ENCODE results near the gene MS4A1. TPM values are rescaled to one million over a fixed set of nuclear protein-coding genes. Genes with fewer than 3 reads are reported as not detected.

Gene MS4A1
- total RNA-seq, 1 experiment from 2014 or later, result 0.25 TPM

DNA sequence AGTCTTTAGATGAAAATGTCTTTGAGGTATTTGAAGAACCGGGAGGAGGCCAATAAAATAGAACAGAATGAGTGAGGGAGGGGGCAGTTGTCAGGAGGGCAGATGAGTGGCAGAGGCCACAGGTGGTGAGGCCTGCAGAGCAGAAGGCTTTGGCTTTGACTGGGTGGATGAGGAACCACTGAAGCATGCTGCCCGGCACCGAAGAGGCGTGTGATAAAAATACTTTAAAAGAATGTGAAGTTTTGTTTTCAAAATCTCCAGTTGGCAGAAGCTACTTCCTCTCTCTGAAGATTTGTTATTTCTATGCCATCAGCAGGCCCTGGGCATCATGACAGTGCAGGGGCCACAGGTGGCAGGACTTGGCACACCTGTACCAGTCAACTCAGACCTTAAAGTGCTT lies 43.2 kb downstream of the MS4A1 start:
- no peak for ATAC-seq
- BruUV-seq (replicated peaks), result no TSS peak
- intact Hi-C loops (cut with micrococcal nuclease), result no loop called here

DNA sequence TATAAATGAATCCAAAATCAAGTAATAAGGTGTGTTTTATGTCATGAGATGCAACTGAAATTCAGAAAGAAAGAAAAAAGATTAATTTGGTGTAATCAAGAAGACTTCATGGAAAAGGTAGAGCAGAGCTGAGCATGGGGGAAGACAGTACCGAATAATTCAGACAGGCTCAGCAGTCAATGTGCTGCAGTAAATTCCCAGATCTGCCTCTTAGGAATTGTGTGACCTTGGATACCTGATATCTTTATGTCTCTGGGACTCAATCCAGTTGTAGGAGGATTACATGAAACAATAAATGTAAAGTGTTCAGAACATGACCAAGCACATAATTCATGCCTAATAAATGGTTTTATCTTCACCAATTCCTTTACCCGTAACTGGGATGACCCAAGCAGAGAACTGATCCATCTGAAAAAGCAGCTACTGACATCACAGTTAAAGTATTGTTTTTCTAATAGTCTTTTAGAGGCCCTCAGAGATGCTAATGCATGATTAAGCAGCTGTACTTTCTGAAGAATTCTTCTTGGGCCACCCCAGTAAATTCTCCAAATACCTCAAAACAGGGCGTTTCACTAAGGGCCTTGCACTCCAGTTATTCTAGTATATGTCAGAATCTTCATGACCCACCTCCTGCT lies 44.7 kb downstream of the MS4A1 start:
- TF ChIP-seq ZNF274 (IDR thresholded peaks at IDR 0.05; ENCODE audit: low read depth, low read length), result no peak
- no peak for TF ChIP-seq SRF (IDR thresholded peaks at IDR 0.05; ENCODE audit: low read depth)
- TF ChIP-seq CBX3 (IDR thresholded peaks at IDR 0.05; ENCODE audit: low read depth), result no peak
- TF ChIP-seq JUND (IDR thresholded peaks at IDR 0.05), result no peak
- TF ChIP-seq, protein P1, sequence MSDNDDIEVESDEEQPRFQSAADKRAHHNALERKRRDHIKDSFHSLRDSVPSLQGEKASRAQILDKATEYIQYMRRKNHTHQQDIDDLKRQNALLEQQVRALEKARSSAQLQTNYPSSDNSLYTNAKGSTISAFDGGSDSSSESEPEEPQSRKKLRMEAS (IDR thresholded peaks at IDR 0.05), result no peak
- no peak for TF ChIP-seq ZFX (IDR thresholded peaks at IDR 0.05)
- TF ChIP-seq POLR2A (IDR thresholded peaks at IDR 0.05; ENCODE audit: borderline replicate concordance, extremely low read depth, insufficient read depth, insufficient read length), result no peak
- TF ChIP-seq ELF1 (IDR thresholded peaks at IDR 0.05; ENCODE audit: borderline replicate concordance, low read depth), result no peak
- no peak for TF ChIP-seq TCF7L2 (IDR thresholded peaks at IDR 0.05; ENCODE audit: borderline replicate concordance, extremely low read depth, insufficient read depth, insufficient read length)
- TF ChIP-seq POLR2AphosphoS5 (IDR thresholded peaks at IDR 0.05; ENCODE audit: low read depth, low read length), result no peak
- TF ChIP-seq CEBPB (IDR thresholded peaks at IDR 0.05; ENCODE audit: low read depth), result no peak
- TF ChIP-seq, protein P2, sequence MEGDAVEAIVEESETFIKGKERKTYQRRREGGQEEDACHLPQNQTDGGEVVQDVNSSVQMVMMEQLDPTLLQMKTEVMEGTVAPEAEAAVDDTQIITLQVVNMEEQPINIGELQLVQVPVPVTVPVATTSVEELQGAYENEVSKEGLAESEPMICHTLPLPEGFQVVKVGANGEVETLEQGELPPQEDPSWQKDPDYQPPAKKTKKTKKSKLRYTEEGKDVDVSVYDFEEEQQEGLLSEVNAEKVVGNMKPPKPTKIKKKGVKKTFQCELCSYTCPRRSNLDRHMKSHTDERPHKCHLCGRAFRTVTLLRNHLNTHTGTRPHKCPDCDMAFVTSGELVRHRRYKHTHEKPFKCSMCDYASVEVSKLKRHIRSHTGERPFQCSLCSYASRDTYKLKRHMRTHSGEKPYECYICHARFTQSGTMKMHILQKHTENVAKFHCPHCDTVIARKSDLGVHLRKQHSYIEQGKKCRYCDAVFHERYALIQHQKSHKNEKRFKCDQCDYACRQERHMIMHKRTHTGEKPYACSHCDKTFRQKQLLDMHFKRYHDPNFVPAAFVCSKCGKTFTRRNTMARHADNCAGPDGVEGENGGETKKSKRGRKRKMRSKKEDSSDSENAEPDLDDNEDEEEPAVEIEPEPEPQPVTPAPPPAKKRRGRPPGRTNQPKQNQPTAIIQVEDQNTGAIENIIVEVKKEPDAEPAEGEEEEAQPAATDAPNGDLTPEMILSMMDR (IDR thresholded peaks at IDR 0.05 in 2 of 3, conservative IDR thresholded peaks at IDR 0.05 in 1 of 3; ENCODE audit: borderline replicate concordance in 1 of 3, insufficient read depth in 1 of 3, low read depth in 2 of 3, low read length in 2 of 3), result no peak
- no peak for TF ChIP-seq SP1 (IDR thresholded peaks at IDR 0.05; ENCODE audit: low read depth)
- TF ChIP-seq RAD21 (IDR thresholded peaks at IDR 0.05; ENCODE audit: low read depth), result no peak
- TF ChIP-seq FOSL1 (IDR thresholded peaks at IDR 0.05; ENCODE audit: low read depth), result no peak
- TF ChIP-seq, protein P3, sequence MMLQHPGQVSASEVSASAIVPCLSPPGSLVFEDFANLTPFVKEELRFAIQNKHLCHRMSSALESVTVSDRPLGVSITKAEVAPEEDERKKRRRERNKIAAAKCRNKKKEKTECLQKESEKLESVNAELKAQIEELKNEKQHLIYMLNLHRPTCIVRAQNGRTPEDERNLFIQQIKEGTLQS (IDR thresholded peaks at IDR 0.05), result no peak
- no peak for TF ChIP-seq EZH2phosphoT487 (IDR thresholded peaks at IDR 0.05; ENCODE audit: borderline replicate concordance)
- TF ChIP-seq SIN3A (IDR thresholded peaks at IDR 0.05; ENCODE audit: low read depth), result no peak
- no peak for DNase-seq (ENCODE audit: low read depth, low spot score)
- Histone ChIP-seq H3K4me2 (ENCODE audit: low read length) (no peak overlapping the region), H3K4me1 (ENCODE audit: control insufficient read depth in 1 of 2, insufficient read depth in 2 of 2, low read length in 2 of 2) (no peaks in the 10 kb centered on the region), H3K27ac (ENCODE audit: low read depth, low read length) (no peak overlapping the region), H3K9ac (ENCODE audit: low read length) (no peak overlapping the region), H4K20me1 (ENCODE audit: insufficient read depth) (no peaks in the 10 kb centered on the region), H3K79me2 (ENCODE audit: insufficient read depth, low read length) (no peaks in the 10 kb centered on the region), H3K36me3 (ENCODE audit: control insufficient read depth in 1 of 2, insufficient read depth in 2 of 2, low read length in 2 of 2) (no peaks in the 10 kb centered on the region), H3K9me3 (ENCODE audit: control insufficient read depth in 1 of 2, insufficient read depth in 1 of 2, low read depth in 1 of 2, low read length in 2 of 2) (no peaks in the 10 kb centered on the region), H3K9me2 (ENCODE audit: insufficient read depth) (no peaks in the 10 kb centered on the region), H2AFZ (ENCODE audit: low read depth, low read length, poor library complexity, severe bottlenecking) (no peak overlapping the region), H3K4me3 (replicated peaks in 1 of 2; ENCODE audit: low read depth in 1 of 2, low read length in 2 of 2) (no peak overlapping the region), H3K27me3 (ENCODE audit: insufficient read depth, low read length) (peaks cover 3% of the 10 kb centered on the region; the same call in 1 of the 2 replicates)
- RAD21 ChIA-PET (ENCODE audit: low non-redundant PET in 1 of 2, low total read pairs in 2 of 2, uncharacterized antibody in 2 of 2, unreplicated experiment in 2 of 2), result no interaction called here
- CTCF ChIA-PET, result no interaction called here
- ATAC-seq, result no peak
- POLR2A ChIA-PET, result interaction anchor here (0.7 kb wide), 1 partner anchor 73 kb away, joined by 3 read pairs; no protein-coding TSS in a partner anchor
- no TSS peak for BruUV-seq (replicated peaks)
- intact Hi-C loops (cut with micrococcal nuclease), result no loop called here

More for the DNA sequence above, 43.2 kb downstream of the MS4A1 start:
- TF ChIP-seq ZFX (IDR thresholded peaks at IDR 0.05), result no peak
- no peak for TF ChIP-seq ZNF274 (IDR thresholded peaks at IDR 0.05; ENCODE audit: low read depth, low read length)
- no peak for TF ChIP-seq JUND (IDR thresholded peaks at IDR 0.05)
- TF ChIP-seq, protein P1 (IDR thresholded peaks at IDR 0.05), result no peak
- TF ChIP-seq, protein P3 (IDR thresholded peaks at IDR 0.05), result no peak
- no peak for TF ChIP-seq SIN3A (IDR thresholded peaks at IDR 0.05; ENCODE audit: low read depth)
- no peak for TF ChIP-seq EGR1 (IDR thresholded peaks at IDR 0.05; ENCODE audit: low read depth)
- Histone ChIP-seq H2AFZ (ENCODE audit: low read depth, low read length, poor library complexity, severe bottlenecking) (no peak overlapping the region), H3K79me2 (ENCODE audit: insufficient read depth, low read length) (no peaks in the 10 kb centered on the region), H3K36me3 (ENCODE audit: control insufficient read depth in 1 of 2, insufficient read depth in 2 of 2, low read length in 2 of 2) (no peaks in the 10 kb centered on the region), H3K4me3 (replicated peaks in 1 of 2; ENCODE audit: low read depth in 1 of 2, low read length in 2 of 2) (no peak overlapping the region), H3K9me3 (ENCODE audit: control insufficient read depth in 1 of 2, insufficient read depth in 1 of 2, low read depth in 1 of 2, low read length in 2 of 2) (no peaks in the 10 kb centered on the region), H3K27me3 (ENCODE audit: insufficient read depth, low read length) (peaks cover 3% of the 10 kb centered on the region; the same call in 1 of the 2 replicates), H3K9ac (ENCODE audit: low read length) (no peak overlapping the region), H3K9me2 (ENCODE audit: insufficient read depth) (no peaks in the 10 kb centered on the region), H4K20me1 (ENCODE audit: insufficient read depth) (no peaks in the 10 kb centered on the region), H3K4me2 (ENCODE audit: low read length) (no peak overlapping the region), H3K4me1 (ENCODE audit: control insufficient read depth in 1 of 2, insufficient read depth in 2 of 2, low read length in 2 of 2) (no peaks in the 10 kb centered on the region), H3K27ac (ENCODE audit: low read depth, low read length) (no peak overlapping the region)
- no peak for DNase-seq (ENCODE audit: low read depth, low spot score)
- RAD21 ChIA-PET (ENCODE audit: low non-redundant PET in 1 of 2, low total read pairs in 2 of 2, uncharacterized antibody in 2 of 2, unreplicated experiment in 2 of 2), result no interaction called here
- POLR2A ChIA-PET, result no interaction called here
- CTCF ChIA-PET, result no interaction called here

Measured in HCT116 (cell line).